UCSD-AML1 (cell line): Measurements from ENCODE around the gene GNAT3.

Source experiments
- DNase-seq: peaks from one replicate; lab custom pipeline; 2025; ENCODE audit not compliant: unreplicated experiment; lab: John Stamatoyannopoulos, UW

Gene GNAT3

DNA sequence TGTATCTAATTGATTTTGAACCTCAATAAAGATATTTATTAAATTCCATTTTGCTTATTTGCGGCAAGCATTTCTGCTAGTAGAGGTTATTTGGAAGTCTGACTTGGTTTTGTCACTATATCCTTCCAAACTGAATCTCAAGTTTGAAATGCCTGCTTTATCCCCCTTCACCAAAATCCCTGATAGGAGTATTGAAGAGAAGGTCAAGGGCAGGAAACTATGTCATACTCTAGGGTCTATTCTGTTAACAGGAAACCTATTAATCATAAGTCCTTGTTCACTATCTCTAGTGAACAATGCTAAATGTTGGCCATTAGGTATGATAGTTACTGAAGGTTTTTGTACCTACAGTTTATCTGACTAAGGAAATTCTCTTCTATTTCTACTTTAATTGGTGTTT lies 11.5 kb downstream of the GNAT3 start:
- no peak for DNase-seq

DNA sequence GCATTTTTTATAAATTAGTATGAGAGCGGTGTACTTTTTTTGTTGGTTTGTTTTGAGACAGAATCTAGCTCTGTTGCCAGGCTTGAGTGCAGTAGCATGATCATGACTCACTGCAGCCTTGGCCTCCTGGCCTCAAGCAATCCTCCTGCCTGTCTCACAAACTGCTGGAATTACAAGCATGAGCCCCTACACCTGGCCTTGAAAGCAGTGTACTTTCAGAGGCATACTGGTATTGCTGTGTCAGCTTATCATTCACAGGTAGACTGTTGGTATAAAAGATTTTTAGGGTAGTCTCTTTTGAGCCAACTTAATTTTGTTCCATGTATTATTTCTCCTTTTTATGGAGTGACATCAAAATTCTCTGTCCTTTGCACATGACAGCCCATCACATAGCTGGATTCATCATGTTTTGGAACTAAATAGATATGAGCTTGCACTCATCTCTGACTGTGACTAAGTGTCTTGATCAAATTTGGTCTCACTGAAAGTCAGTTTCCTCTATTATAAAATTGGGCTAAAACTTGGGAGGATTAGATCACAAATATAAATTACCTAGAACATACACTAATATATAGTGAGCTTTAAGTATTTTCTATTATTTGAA lies 12.4 kb downstream of the GNAT3 start:
- peak; percentile 3 for DNase-seq

DNA sequence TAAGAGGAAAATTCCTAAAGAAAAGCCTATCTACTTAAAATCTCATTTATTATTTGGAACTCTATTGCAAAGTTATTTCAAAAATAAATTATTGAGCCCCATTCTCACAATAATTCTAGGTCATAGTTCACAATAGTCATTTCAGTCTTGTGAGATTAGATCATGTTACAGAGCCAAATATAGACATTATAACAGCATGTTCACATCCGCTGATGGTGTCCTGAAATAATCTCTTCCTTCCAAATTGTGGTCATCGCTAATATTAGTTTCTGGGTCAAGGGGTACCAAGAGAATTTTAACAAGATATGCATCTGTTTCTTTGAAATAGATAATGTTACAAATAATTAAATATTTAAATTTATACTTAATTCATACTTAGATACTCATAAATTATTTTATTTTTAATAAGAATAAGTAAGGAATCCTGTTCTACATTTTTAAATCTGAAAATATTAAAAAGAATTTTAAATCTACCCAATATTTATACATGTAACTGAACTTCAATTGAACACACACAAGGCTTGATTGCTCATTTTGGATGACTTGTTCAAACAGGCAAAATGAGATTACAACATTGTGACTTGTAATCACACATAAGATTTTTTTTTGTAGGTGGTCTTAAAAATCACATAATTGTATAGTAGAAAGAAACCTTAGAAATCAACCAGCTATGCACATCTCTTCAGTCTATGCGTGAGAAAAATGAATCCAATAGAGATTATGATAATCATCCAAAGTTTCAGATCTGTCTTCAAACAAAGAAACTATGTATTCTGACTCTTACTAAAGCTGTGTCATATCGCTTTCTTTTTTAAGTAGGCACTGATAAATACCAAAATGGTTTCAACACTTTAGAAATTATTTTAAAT lies 13.1 kb downstream of the GNAT3 start:
- no peak for DNase-seq

DNA sequence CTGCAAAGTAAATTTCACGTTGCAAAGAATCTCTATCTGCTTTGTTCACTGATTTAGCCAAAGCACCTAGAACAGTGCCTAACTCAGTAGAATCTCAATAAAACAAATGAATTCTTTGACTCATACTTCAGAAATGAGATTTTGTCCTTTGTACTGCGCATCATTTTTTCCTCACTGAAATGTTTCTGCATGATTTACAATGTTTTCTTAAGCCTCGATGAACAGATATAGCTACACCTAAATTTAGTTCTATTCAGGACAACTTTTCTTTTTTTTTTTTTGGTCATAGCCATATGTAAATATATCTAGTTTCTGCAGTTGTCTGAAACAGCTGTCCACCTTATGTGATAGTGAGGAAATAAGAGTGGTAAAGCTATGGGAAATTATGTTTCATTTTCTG lies 15.3 kb downstream of the GNAT3 start:
- DNase-seq, result no peak

DNA sequence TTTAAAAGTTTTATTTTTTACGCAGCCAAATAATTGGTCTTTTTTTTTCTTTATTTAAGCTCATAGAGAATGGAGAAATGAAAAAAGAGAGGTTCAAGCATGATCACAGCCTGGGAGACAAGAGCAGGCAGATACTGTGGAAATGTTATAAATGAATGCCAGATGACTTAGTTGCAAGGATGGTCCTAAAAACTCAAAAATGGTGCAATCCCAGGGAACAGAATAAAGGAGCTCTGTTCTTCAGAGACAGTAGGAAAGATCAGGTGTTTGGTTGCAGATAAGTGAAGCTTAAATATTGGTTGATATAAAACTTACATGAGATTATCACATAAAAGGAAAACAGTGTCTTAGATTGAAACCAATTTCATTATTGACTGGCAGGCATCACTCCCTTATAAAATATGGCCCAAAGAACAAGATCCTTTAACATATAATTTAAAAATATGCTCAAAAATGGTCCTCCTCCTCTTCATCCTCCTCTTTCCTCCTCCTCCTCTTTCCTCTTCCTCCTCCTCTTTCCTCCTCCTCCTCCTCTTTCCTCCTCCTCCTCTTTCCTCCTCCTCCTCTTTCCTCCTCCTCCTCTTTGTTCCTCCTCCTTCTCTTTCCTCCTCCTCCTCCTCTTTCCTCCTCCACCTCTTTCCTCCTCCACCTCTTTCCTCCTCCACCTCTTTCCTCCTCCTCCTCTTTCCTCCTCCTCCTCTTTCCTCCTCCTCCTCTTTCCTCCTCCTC lies 18.6 kb downstream of the GNAT3 start:
- DNase-seq, result no peak

DNA sequence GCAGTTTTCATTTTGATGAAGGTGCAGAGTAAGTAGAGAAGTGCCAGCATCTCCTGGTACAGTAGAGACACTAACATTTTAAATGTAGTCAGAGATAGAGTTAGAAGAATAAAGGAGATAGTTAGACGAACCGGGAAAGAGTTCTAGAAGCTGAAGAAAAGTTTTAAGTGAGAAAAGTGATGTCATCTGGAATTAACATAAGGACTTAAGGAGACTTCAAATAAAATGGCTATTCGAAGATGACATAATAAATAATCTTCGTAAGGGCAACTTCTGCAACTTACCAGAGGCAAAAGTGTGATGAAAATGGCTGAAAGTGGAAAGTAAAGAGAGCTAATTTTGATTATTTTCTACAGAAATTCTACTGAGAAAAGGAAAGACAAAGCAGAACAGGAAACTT lies 20.4 kb downstream of the GNAT3 start:
- DNase-seq, result no peak

DNA sequence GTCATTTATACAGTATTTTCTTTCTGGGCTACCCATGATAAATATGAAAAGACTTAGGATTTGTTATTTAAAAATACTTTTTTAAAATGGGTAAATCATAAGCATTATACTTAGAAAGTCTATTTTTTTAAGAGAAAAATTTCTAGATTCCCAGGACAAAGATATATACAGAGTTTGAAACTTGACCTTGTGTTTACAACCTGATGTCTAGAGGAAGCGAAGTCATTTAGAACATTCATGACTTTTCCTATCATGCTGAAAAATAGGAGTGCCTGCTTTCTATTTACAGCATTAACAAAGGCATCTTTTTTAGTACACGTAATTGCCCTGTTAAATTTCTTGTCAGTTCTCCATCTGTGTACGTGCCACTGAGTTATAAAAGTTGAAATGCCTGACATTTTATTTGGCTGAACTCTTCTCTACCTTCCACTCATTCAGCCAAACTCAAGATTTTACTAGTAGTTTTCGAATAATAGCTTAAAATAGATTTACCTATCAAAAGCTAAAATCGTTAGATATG lies 23.0 kb downstream of the GNAT3 start:
- no peak for DNase-seq

DNA sequence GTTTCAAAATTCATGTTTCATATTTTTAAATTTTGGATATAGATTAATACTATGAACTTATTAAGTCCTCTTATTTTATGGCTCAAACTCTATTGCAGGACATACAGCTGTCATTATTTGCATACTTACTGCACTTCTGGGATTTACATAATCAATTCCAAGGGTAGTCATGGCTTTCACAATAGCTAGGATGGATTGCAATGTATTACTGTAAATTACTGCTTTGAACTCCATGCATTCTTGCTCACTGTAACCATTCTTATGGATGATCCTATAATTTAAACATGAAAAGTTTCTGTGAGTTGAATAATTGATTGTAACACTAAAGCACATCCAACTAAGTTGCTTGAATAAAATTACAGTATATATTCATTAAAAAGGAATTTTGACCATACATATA lies 23.5 kb downstream of the GNAT3 start:
- DNase-seq, result no peak

DNA sequence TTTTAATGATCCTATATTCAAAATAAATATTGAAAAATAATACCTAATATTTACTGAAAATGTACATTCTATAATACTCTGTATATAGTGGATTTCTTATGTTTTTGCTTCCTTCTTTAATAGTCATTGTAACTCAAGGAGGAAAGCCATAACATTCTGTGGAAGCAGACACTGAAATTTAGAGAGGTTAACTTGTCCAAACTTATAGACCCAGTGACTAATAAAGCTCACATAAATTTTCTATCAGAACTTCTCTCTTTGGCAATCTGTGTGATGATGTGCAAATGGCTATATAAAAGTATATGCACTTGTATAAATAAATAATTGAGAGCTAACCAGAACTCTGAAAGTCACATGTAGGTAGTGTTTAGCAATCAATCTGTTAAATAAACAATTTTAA lies 26.1 kb downstream of the GNAT3 start:
- no peak for DNase-seq

DNA sequence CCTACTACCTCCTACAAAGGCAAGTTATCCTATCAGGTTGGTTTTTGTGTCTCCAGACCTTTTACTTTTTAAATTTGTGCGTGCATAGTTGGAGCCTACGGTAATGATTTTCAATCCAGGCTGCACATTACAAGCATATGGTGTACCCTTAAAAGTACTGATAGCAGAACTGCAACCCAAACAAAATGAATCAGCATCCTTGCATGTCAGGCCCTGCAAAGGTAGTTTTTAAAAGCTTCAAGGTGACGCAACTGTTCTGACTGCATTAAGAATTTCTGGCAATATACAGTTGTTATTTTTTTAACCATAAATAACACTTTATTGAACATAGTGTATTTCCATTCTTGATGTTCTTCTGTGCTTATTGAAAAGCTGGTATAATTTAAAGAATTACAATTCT lies 28.9 kb downstream of the GNAT3 start:
- DNase-seq, result no peak

DNA sequence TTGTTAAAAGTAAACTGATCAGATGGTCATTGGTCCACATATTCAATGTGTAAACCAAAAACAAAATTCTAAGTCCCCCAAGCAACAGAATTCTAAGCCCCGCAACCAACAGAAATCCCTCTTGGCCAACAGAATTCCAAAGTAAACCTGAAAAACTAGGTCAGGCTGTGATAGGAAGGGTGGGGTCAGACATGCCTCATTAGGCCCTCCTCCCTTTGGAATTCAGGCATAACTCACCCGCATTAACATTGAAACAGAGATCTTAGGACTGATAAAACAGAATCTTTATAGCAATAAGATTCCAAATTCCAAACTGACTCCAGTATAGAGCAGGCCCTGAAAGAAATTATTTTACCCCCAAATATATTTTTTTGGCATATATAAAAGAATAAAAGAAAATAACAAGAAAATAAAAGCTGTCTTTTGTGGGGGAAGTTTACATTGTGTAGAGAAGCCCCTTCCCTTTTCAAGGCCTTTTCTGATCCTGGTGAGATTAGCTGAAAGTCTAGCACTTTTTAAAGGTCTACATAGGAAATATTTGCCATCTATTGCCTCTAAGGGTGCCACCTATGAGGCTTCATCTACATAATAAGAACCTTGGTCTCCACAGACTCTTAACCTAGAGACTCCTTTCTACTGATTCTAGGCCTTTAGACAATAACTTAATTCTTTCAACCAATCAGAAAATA lies 30.5 kb downstream of the GNAT3 start:
- DNase-seq, result no peak

DNA sequence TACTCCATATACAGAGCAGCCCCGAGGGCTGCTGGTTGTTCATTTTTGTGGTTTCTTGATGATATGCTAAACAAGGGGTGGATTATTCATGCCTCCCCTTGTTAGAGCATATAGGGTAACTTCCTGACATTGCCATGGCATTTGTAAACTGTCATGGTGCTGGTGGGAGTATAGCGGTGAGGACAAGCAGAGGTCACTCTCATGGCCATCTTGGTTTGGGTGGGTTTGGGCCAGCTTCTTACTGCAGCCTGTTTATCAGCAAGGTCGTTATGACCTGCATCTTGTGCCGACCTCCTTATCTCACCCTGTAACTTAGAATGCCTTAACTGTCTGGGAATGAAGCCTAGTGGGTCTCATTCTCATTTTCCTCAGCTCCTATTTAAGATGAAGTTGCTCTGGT lies 31.3 kb downstream of the GNAT3 start:
- no peak for DNase-seq

DNA sequence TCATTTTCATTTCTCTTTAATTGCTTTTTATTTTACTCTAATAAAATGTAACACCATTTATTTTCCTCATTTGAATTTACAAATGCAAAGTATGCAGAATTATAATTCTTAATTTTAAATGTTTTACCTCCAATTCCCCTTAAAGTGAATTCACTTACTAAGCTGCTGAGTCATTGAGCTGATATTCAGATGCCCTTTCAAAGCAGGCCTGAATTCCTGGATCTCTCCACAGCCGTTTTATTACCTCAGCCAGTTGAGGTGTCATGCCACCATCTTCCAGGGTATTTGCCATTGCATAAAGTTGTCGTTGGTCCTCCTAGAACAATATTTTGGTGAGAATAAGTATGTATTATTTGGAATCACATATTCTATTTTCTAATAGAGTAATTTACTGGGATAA lies 33.2 kb downstream of the GNAT3 start:
- DNase-seq, result no peak

DNA sequence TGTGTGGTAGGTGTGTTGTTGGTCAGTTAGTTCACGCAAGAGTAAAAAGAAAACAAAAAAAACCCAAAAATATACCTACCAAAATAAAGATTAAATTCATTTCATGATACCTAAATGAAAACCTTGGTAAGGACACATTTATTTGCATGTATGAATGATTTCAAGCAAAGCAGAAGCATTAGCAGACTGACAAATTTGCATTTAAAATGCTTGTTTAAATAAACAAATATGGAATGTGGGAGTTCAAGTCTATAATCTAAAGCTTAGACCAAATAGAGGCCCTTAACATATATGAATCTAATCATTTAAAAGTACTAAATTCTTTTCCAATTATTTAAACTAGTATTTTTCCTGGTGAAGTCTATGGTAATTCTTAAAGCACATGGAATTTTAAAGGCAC lies 35.8 kb downstream of the GNAT3 start:
- DNase-seq, result no peak

DNA sequence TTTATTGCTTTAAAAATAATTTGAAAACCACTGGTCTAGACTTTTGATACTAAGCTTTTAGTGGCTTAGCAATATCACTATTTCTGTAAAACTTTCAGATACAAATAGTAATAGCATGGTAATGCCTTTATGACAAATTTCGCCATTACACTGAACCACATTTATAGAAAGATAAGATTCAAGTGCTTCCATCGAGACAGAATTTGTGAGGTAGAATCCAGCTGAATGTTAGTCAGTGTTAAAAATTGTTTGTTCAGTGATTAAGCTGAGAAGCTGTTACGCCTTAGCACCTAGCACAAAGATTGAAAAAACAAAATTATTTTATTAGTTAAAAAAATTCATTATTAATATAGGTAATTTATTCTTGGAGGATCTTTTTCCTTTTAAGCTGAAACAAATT lies 36.5 kb downstream of the GNAT3 start:
- no peak for DNase-seq

DNA sequence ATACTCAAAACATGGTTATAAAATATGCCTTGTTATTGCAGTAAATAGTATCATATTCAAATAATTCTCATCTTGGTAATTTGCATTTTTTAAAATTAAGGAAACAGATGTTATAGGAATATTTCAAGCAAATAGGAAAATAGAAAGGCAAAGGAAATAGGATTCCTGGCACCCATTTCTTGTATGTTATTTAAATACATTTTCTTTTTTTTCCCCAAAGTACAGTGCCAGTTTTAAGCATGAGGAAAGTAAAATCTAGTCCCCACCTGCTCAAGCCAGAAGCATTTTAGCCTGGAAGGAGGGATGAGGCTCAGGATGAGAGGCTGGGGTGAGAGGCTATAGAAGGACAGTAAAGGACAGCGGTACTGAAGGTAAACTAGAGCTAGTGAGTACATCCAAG lies 38.1 kb downstream of the GNAT3 start:
- DNase-seq, result no peak

DNA sequence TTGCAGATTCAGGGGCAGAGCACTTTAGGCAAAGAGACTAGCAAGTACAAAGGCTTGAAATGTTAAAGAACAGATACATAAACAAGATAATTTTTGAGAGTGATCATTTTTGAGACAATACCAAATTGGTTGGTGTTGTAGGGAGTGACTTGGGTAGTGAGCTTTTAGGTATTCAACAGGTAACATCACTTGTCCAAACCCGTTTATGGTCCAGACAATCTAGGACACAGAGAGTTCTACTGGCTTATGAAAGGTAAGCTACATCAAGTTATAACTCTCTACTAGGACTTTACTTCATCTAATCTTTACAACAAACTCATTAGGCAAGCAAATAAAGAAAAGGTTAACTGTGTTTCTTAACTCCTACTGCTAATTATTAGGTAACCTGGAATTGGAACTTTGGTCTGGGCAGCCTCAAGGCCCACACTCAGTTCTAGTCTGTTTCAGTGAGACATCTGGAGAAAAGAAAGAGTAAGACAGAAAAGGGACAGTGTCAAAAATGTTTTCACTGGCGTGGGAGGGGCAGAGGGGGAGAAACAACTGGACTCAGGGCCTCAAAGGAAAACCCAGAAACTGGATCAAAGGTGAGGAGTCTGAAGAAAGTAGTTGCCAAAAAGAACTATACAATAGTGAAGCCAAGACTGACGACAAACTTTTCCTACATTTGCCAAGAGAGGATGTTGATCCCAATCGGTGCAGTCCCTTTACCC lies 39.2 kb downstream of the GNAT3 start:
- DNase-seq, result no peak

DNA sequence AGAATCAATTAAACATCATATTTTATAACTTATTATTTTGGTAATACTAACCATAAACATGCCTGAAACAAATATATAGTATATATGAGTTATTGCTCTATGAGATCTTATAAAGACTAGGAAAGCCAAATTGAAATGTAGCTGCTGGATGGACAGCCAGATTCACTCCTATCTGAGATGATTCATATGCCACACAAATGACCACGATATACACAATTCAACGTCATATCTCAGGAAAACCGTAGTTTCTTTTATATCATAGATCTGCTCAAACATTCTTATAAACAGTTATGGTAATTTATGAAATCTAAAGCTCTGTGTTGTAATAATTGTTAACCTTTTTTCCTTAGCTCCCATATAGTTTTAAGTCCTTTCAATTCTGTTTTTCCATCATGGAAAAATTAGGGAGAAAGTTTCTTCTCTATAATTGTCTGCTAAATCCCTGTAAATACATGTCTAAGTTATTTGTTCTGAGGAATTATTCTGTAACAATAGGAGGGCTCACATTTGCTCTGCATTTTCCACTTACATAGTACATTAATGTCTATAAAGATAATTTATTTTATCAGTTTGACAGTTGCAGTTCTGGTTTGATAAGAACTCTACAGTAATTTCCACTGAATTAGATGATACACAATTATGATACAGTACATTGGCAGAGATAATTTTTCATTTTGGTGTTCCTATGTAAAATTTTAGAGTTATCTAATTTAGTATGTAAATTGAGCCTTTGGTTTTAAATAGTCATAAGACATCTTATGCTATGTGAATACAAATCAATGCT lies 42.7 kb downstream of the GNAT3 start:
- no peak for DNase-seq

DNA sequence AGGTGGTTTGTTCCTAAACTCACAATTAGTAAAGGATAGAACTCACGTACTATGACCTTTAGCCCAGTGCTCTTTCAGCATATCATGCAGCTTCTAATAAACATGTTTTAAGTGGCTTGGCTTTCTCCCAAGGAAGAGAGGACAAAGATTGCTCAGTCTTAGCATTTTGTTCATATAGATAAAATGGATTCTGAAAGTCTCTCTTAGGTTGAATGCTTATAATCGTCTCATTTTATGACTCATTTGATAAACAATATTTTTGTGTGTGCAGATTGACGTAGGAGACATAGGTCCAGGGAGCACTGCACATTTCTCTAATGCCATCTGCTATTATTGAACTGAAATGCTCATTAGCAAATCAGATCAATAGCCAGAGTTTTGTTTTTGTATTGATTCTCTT lies 44.8 kb downstream of the GNAT3 start:
- DNase-seq, result no peak

DNA sequence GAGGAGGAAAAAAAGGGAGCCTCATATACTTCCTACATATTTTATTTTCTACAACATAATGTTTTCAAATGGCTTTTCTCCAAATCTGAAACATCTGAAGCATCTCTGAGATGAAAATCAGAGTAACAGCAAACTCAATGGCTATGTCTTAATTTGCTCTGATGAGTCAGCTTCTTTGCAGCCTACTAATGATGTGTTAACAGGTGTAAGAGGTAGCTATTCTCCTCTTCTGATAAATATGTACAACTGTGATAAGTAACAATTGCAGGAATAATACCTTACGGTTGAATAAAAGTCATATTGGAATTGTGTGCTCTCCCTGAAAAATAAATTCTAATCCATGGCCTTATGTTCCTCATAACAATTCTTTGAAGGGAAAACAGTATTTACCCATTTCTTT lies 45.2 kb downstream of the GNAT3 start:
- no peak for DNase-seq
